ENCODE measurements around the gene TNFRSF11A. TPM values are rescaled to one million over a fixed set of nuclear protein-coding genes. Genes with fewer than 3 reads are reported as not detected.
A peak's percentile ranks its signal among the peaks of the same experiment; 100 is the strongest.

Gene TNFRSF11A
- total RNA-seq, 5 donors from 2014 or later (not counting 1 experiment from before 2014, with no cell fraction given) = 0.41 to 4.6 (median 1.2) TPM

DNA sequence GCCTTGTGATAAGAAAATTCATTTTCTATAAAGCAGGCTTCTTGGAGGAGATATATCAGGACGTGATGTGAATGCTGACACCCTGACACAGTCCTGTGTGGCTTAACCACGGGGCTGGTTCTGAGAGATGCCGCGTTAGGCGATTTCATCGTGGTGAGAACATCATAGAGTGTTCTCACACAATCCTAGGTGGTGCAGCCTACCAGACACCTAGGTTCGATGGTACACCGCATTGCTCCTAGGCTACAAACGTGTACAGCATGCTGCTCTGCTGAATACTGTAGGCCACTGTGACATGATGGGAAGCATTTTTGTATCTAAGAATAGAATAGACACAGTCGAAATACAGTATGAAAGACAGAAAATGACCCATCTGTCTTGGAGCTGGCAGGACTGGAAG is 82.5 kb downstream of the TNFRSF11A start:
- H3K4me3 Mint-ChIP-seq = no peak overlapping the region
- H3K36me3 ChIP-seq (ENCODE audit: control insufficient read depth in 2 of 2, extremely low read depth in 1 of 2, insufficient read depth in 1 of 2, low read length in 1 of 2) = no peaks in the 10 kb centered on the region
- H3K9me3 Mint-ChIP-seq = peaks cover 0 to 7% (median 0%) of the 10 kb centered on the region in 3 donors
- ATAC-seq (replicated peaks in 1 of 4) = no peak
- ChIA-PET POLR2A (no interaction called here), CTCF (interaction anchor here in 1 of 2 donors (0.7 kb wide), 1 partner anchor 269 kb away, joined by 7 read pairs; no protein-coding TSS in a partner anchor)
- H3K36me3 Mint-ChIP-seq = no peaks in the 10 kb centered on the region
- H3K27me3 ChIP-seq (replicated peaks in 1 of 2; ENCODE audit: control insufficient read depth in 2 of 2, extremely low read depth in 1 of 2, insufficient read depth in 2 of 2, low read length in 1 of 2) = peaks cover 0 to 14% of the 10 kb centered on the region in 2 experiments
- no peaks in the 10 kb centered on the region for H3K9me3 ChIP-seq
- WGBS (ENCODE audit: insufficient coverage) = 54% methylated on average over 8 of the region's 10 CpGs
- H3K27ac Mint-ChIP-seq = no peak overlapping the region
- H3K4me1 ChIP-seq (ENCODE audit: control insufficient read depth in 1 of 2, extremely low read depth in 1 of 2, insufficient read depth in 2 of 2, low read length in 2 of 2) = no peaks in the 10 kb centered on the region
- DNase-seq = no peak
- H3K4me1 Mint-ChIP-seq = no peaks in the 10 kb centered on the region
- H3K4me3 ChIP-seq (ENCODE audit: control insufficient read depth in 1 of 2, extremely low read depth in 1 of 2, low read length in 1 of 2) = no peak overlapping the region
- no peak overlapping the region for H3K27ac ChIP-seq (ENCODE audit: low read length)
- H3K27me3 Mint-ChIP-seq = peaks cover 3 to 5% of the 10 kb centered on the region in 2 donors

DNA sequence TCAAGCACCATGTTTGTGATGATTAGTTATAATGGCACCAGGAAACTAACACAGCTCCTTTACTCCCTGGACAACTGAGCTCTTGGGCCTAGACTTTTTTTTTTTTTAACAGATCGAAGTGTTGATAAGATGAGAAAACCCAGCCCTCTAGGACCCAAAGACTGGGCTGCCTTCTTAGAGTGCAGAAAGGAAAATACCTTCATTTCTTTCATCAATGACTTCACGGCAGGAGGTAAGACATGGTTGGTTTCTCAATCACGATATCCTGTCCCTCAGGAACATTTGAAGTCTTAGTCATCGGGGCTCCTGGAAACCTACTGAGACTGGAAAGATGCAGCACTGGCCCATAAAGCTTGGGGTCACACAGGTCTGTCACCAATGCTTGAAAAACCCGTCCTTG is 84.7 kb downstream of the TNFRSF11A start:
- Mint-ChIP-seq H3K27me3 (peaks cover 10 to 12% of the 10 kb centered on the region in 2 donors), H3K4me3 (no peak overlapping the region), H3K4me1 (peaks cover 0 to 5% (median 0%) of the 10 kb centered on the region in 3 donors), H3K9me3 (peaks cover 0 to 7% (median 0%) of the 10 kb centered on the region in 3 donors), H3K27ac (no peak overlapping the region), H3K36me3 (no peaks in the 10 kb centered on the region)
- Histone ChIP-seq H3K4me3 (ENCODE audit: control insufficient read depth in 1 of 2, extremely low read depth in 1 of 2, low read length in 1 of 2) (no peak overlapping the region), H3K9me3 (no peaks in the 10 kb centered on the region), H3K4me1 (ENCODE audit: control insufficient read depth in 1 of 2, extremely low read depth in 1 of 2, insufficient read depth in 2 of 2, low read length in 2 of 2) (peaks cover 0 to 3% of the 10 kb centered on the region in 2 experiments), H3K27me3 (replicated peaks in 1 of 2; ENCODE audit: control insufficient read depth in 2 of 2, extremely low read depth in 1 of 2, insufficient read depth in 2 of 2, low read length in 1 of 2) (peaks cover 0 to 15% of the 10 kb centered on the region in 2 experiments), H3K36me3 (ENCODE audit: control insufficient read depth in 2 of 2, extremely low read depth in 1 of 2, insufficient read depth in 1 of 2, low read length in 1 of 2) (no peaks in the 10 kb centered on the region), H3K27ac (ENCODE audit: low read length) (no peak overlapping the region)
- ATAC-seq (replicated peaks in 1 of 4) (no peak), DNase-seq (no peak)
- CTCF ChIA-PET = no interaction called here
- WGBS (ENCODE audit: insufficient coverage) = 81% methylated on average over 3 of the region's 5 CpGs
- POLR2A ChIA-PET = no interaction called here

DNA sequence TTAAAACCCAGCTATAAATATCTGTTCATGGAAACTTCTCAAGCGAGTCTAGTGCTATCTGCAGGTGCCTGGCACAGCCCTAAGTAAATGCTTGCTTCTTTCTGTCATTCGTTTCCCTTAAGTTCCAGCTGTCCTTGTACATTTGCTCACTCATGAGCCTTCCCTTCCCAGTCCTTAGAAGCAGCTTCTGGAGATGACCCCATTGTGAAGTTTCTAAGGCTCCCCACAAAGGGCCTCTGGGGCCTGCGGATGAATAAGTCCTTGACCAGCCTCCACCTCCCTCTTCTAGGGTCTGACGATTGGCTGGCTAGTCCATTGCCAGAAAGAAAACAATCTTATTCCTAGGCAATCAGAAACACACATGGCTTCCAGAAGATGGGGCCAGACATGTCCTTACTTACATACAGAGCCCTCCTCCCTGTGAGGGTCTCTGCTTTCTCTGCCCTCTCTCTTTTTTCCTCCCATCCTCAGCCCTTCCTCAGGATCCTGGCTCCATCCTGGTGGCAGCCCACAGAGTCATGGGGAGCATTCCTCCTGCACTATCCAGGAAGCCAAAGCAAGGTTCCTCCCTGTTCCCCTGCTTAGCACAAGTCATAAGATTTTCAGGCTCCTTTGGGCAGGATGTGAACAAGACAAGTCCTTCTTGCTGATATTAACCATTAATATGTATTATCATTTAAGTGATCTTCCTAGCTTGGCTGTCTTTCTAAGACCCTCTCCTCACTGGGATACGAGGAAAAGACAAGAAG is 87.3 kb downstream of the TNFRSF11A start:
- Histone ChIP-seq H3K27ac (ENCODE audit: low read length) (no peak overlapping the region), H3K9me3 (no peaks in the 10 kb centered on the region), H3K36me3 (ENCODE audit: control insufficient read depth in 2 of 2, extremely low read depth in 1 of 2, insufficient read depth in 1 of 2, low read length in 1 of 2) (no peaks in the 10 kb centered on the region), H3K4me1 (ENCODE audit: control insufficient read depth in 1 of 2, extremely low read depth in 1 of 2, insufficient read depth in 2 of 2, low read length in 2 of 2) (peaks cover 0 to 3% of the 10 kb centered on the region in 2 experiments), H3K4me3 (ENCODE audit: control insufficient read depth in 1 of 2, extremely low read depth in 1 of 2, low read length in 1 of 2) (no peak overlapping the region), H3K27me3 (replicated peaks in 1 of 2; ENCODE audit: control insufficient read depth in 2 of 2, extremely low read depth in 1 of 2, insufficient read depth in 2 of 2, low read length in 1 of 2) (peaks cover 0 to 12% of the 10 kb centered on the region in 2 experiments)
- Mint-ChIP-seq H3K27me3 (peaks cover 12 to 13% of the 10 kb centered on the region in 2 donors), H3K4me3 (no peak overlapping the region), H3K36me3 (no peaks in the 10 kb centered on the region), H3K4me1 (peaks cover 0 to 5% (median 0%) of the 10 kb centered on the region in 3 donors), H3K9me3 (peaks cover 0 to 7% (median 0%) of the 10 kb centered on the region in 3 donors), H3K27ac (no peak overlapping the region)
- ChIA-PET POLR2A (no interaction called here), CTCF (no interaction called here)
- 79% methylated on average over 4 of the region's 5 CpGs for WGBS (ENCODE audit: insufficient coverage)
- no peak for ATAC-seq (replicated peaks in 1 of 4)
- DNase-seq = no peak

DNA sequence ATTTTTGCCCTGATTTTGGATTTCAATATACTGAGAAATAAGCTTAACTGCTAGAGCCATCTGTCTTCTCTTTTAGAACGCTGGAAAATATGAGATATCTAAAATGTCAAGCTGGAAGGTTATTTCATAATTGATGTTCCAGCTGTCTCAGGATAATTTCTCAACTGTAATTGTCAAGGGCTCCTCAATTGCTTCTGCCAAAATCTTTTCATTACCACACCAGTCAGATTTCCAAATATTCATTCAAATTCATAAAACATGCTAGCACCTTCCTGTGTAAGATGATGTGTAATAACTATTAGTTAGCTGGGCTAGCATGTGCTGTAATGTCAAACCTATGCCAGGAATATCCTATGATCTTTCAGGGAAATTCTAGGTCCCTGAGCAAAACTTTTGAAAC is 88.1 kb downstream of the TNFRSF11A start:
- no peaks in the 10 kb centered on the region for H3K36me3 Mint-ChIP-seq
- Histone ChIP-seq H3K9me3 (no peaks in the 10 kb centered on the region), H3K4me3 (ENCODE audit: control insufficient read depth in 1 of 2, extremely low read depth in 1 of 2, low read length in 1 of 2) (no peak overlapping the region), H3K27me3 (replicated peaks in 1 of 2; ENCODE audit: control insufficient read depth in 2 of 2, extremely low read depth in 1 of 2, insufficient read depth in 2 of 2, low read length in 1 of 2) (peaks cover 0 to 12% of the 10 kb centered on the region in 2 experiments), H3K4me1 (ENCODE audit: control insufficient read depth in 1 of 2, extremely low read depth in 1 of 2, insufficient read depth in 2 of 2, low read length in 2 of 2) (peaks cover 2 to 6% of the 10 kb centered on the region in 2 experiments), H3K27ac (ENCODE audit: low read length) (no peak overlapping the region), H3K36me3 (ENCODE audit: control insufficient read depth in 2 of 2, extremely low read depth in 1 of 2, insufficient read depth in 1 of 2, low read length in 1 of 2) (no peaks in the 10 kb centered on the region)
- ATAC-seq (replicated peaks in 1 of 4) (no peak), DNase-seq (no peak)
- no peak overlapping the region for H3K4me3 Mint-ChIP-seq
- no peak overlapping the region for H3K27ac Mint-ChIP-seq
- H3K4me1 Mint-ChIP-seq = peaks cover 3 to 10% (median 4%) of the 10 kb centered on the region in 3 donors
- no CpG with 5 or more reads among the region's 1 CpG for WGBS (ENCODE audit: insufficient coverage)
- peaks cover 0 to 7% (median 0%) of the 10 kb centered on the region in 3 donors for H3K9me3 Mint-ChIP-seq
- ChIA-PET CTCF (interaction anchor here in 1 of 2 donors (2.1 kb wide), 1 partner anchor 13 kb away, joined by 8 read pairs; no protein-coding TSS in a partner anchor), POLR2A (no interaction called here)
- peaks cover 12 to 13% of the 10 kb centered on the region in 2 donors for H3K27me3 Mint-ChIP-seq

DNA sequence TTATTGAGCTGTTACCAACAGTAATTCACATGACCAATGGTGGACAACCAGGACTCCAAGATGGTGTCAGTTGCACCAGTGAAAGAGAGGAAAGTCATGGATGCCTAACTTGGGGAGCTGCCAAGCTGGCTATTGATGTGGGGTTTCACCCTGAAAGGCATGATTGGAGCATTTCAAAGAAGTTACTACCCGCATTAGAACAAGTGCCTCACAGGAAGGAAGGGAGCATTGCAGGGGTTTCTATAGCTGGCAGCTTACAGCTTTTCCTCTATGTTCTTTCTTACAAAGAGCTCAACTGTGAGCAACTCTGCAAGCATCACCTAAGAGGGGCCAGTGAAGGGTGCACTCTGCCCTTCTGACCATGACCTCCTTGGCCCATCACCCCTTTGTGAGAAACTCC is 93.1 kb downstream of the TNFRSF11A start:
- H3K27ac ChIP-seq (ENCODE audit: low read length) = no peak overlapping the region
- H3K4me1 Mint-ChIP-seq = peaks cover 37 to 44% (median 39%) of the 10 kb centered on the region in 3 donors
- peaks cover 0 to 2% of the 10 kb centered on the region in 2 experiments for H3K27me3 ChIP-seq (replicated peaks in 1 of 2; ENCODE audit: control insufficient read depth in 2 of 2, extremely low read depth in 1 of 2, insufficient read depth in 2 of 2, low read length in 1 of 2)
- peak overlapping the region in 1 of 3 donors; percentile 3 for H3K4me3 Mint-ChIP-seq
- ATAC-seq (replicated peaks in 1 of 4) (peak in 1 of 4 experiments; percentile 59), DNase-seq (peak in 16 of 35 experiments; percentile 5 to 40 (median 14))
- peaks cover 14 to 15% of the 10 kb centered on the region in 2 experiments for H3K4me1 ChIP-seq (ENCODE audit: control insufficient read depth in 1 of 2, extremely low read depth in 1 of 2, insufficient read depth in 2 of 2, low read length in 2 of 2)
- H3K9me3 ChIP-seq = no peaks in the 10 kb centered on the region
- no peaks in the 10 kb centered on the region for H3K36me3 ChIP-seq (ENCODE audit: control insufficient read depth in 2 of 2, extremely low read depth in 1 of 2, insufficient read depth in 1 of 2, low read length in 1 of 2)
- peaks cover 3 to 11% of the 10 kb centered on the region in 2 donors for H3K27me3 Mint-ChIP-seq
- no peak overlapping the region for H3K4me3 ChIP-seq (ENCODE audit: control insufficient read depth in 1 of 2, extremely low read depth in 1 of 2, low read length in 1 of 2)
- no peaks in the 10 kb centered on the region for H3K36me3 Mint-ChIP-seq
- ChIA-PET POLR2A (interaction anchor here in 1 of 2 donors (0.6 kb wide), 1 partner anchor 375 kb away, joined by 3 read pairs; no protein-coding TSS in a partner anchor), CTCF (interaction anchor here in 1 of 2 donors (0.6 to 1.7 kb wide), 3 partner anchors 8 to 96 kb away, joined by 3 to 5 read pairs (median 5); no protein-coding TSS in a partner anchor)
- 0% methylated on average over 1 of the region's 1 CpG for WGBS (ENCODE audit: insufficient coverage)
- peak overlapping the region; percentile 72 to 76 for H3K27ac Mint-ChIP-seq
- no peaks in the 10 kb centered on the region for H3K9me3 Mint-ChIP-seq

DNA sequence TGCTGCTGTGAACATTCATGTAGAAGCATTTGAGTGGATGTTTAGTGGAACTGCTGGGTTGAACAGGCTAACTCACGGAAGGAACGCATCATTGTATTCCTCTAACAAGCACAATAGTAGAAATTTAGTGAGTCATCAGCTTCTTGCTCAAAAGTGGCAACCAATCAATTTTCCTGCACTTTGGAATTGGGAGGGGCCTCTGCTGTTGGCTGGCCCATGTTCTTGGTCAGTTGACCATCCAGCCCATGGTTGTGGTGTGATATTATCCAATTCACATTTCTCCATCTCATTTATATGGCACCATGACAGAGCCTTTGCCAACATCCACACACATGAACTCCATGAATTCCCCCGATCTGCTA is 95.0 kb downstream of the TNFRSF11A start:
- H3K4me3 ChIP-seq (ENCODE audit: control insufficient read depth in 1 of 2, extremely low read depth in 1 of 2, low read length in 1 of 2) = peak overlapping the region in 1 of 2 donors; percentile 41
- ChIA-PET CTCF (interaction anchor here (0.5 to 2.3 kb wide), 8 partner anchors 9 to 295 kb away, joined by 3 to 10 read pairs (median 4); partner anchors contain the start of genes PHLPP1 (in 1 of the 2) and ZCCHC2 (in 1 of the 2)), POLR2A (no interaction called here)
- H3K4me3 Mint-ChIP-seq = peak overlapping the region; percentile 73 to 77 (median 76)
- H3K4me1 Mint-ChIP-seq = peaks cover 37 to 41% (median 39%) of the 10 kb centered on the region in 3 donors
- no peaks in the 10 kb centered on the region for H3K9me3 ChIP-seq
- H3K4me1 ChIP-seq (ENCODE audit: control insufficient read depth in 1 of 2, extremely low read depth in 1 of 2, insufficient read depth in 2 of 2, low read length in 2 of 2) = peaks cover 12 to 14% of the 10 kb centered on the region in 2 experiments
- H3K27ac Mint-ChIP-seq = peak overlapping the region; percentile 95 to 98
- peak overlapping the region; percentile 88 for H3K27ac ChIP-seq (ENCODE audit: low read length)
- peaks cover 0 to 7% of the 10 kb centered on the region in 2 donors for H3K27me3 Mint-ChIP-seq
- WGBS (ENCODE audit: insufficient coverage) = 80% methylated on average over 1 of the region's 3 CpGs
- no peaks in the 10 kb centered on the region for H3K27me3 ChIP-seq (replicated peaks in 1 of 2; ENCODE audit: control insufficient read depth in 2 of 2, extremely low read depth in 1 of 2, insufficient read depth in 2 of 2, low read length in 1 of 2)
- DNase-seq = no peak
- ATAC-seq (replicated peaks in 1 of 4) = no peak
- no peaks in the 10 kb centered on the region for H3K9me3 Mint-ChIP-seq
- no peaks in the 10 kb centered on the region for H3K36me3 Mint-ChIP-seq
- H3K36me3 ChIP-seq (ENCODE audit: control insufficient read depth in 2 of 2, extremely low read depth in 1 of 2, insufficient read depth in 1 of 2, low read length in 1 of 2) = no peaks in the 10 kb centered on the region

Data from T-cell (primary cell).